ENCODE measurements around the gene MAP2K5.

The MAP2K5 gene

DNA sequence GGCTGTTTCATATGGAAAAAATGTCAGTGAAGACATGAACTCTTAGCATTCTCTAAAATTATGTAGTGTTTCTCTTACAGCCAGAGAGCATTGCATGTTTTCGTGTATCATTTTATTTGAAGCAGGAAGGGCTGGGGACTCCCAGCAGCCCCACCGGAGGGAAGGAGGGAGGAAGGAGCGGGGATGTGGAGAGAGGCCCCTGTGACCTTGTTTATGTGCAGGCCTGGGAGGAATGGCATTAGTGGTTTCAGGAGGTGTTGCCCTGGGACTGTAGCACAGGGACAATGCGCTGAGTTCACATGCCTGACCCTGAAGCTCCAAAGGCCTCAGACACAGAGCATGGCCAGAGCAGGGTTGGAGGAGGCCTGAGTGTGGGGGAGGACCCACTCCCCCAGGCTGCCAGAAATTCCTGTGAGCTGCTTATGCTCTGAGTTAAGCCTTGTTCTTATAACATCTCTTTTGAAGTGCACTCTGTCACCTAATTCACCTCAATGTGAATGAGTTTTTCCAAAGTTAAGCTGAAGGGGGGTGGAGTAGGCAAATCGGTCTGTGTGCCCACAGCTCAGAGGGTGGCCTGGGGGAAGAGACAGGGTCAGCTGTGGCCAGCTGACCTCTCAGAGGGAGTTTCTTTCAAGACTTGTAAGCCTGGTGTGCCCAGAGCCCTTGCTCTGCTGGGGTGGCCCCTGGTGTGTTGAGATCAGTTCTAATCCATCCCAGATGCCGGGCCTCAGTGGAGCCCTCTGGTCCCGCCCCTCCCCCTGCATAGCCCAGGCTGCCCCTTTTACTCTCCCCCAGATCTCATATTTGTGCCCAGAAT lies 301.3 kb downstream of the MAP2K5 start:
- TF ChIP-seq, protein P1, sequence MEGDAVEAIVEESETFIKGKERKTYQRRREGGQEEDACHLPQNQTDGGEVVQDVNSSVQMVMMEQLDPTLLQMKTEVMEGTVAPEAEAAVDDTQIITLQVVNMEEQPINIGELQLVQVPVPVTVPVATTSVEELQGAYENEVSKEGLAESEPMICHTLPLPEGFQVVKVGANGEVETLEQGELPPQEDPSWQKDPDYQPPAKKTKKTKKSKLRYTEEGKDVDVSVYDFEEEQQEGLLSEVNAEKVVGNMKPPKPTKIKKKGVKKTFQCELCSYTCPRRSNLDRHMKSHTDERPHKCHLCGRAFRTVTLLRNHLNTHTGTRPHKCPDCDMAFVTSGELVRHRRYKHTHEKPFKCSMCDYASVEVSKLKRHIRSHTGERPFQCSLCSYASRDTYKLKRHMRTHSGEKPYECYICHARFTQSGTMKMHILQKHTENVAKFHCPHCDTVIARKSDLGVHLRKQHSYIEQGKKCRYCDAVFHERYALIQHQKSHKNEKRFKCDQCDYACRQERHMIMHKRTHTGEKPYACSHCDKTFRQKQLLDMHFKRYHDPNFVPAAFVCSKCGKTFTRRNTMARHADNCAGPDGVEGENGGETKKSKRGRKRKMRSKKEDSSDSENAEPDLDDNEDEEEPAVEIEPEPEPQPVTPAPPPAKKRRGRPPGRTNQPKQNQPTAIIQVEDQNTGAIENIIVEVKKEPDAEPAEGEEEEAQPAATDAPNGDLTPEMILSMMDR (IDR thresholded peaks at IDR 0.05; ENCODE audit: borderline replicate concordance, insufficient read depth, low read depth, low read length), result no peak
- H3K4me3 ChIP-seq (ENCODE audit: low read depth, low read length), result no peak overlapping the region

DNA sequence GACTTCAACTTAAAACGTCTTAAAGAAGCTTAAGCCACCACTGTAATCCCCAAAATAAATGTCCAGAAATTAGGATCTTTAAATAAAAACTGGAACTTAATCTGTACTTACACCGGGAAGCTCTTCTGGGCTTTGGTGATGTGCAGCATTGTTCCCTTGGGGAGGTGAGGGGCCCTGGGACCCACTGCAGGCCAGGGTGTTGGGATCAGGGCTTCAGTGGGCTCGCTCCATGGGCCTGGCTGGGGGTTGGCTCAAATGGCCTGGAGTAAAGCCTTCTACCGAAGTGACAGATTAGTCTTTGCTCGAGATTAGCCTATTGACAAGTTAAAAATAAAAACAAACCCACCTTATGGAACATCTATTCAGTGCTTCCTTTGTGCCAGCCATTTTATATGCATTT lies 303.5 kb downstream of the MAP2K5 start:
- no peak overlapping the region for H3K4me3 ChIP-seq (ENCODE audit: low read depth, low read length)
- TF ChIP-seq, protein P1 (IDR thresholded peaks at IDR 0.05; ENCODE audit: borderline replicate concordance, insufficient read depth, low read depth, low read length), result no peak

DNA sequence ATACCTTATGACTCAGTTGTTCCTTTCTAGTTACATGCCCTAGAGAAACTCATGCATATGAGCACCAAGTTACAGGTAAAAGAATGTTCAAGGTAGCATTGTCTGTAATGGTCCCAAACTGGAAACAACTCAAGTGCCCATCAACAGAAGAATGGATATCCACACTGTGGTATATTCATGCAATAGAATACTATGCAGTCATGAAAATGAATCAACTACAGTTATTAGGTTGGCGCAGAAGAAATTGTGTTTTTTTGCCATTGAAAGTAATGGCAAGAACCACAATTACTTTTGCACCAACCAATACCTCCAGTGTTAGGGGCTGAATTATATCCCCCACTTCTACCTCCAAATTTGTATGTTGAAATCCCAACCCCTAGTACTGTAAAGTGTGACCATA lies 307.0 kb downstream of the MAP2K5 start:
- TF ChIP-seq, protein P1 (IDR thresholded peaks at IDR 0.05; ENCODE audit: borderline replicate concordance, insufficient read depth, low read depth, low read length), result no peak
- no peak overlapping the region for H3K4me3 ChIP-seq (ENCODE audit: low read depth, low read length)

DNA sequence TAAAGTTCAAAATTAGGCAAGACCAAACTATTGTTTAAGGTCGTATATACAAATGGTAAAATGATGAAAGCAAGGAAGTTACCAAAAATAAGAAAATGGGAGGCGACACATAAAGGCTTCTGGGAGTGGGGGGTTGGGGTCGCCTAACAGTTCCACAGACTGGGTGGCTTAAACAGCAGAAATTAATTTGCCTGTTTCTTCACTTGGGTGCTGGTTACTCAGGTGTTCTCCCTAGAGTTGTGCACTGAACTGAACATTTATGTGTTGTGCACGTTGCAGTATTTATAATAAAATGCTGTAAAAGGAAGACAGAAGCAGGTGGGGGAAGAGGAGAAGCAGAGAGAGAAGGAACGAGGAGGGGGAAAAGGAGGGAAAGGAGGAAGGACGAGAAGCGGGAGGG lies 307.8 kb downstream of the MAP2K5 start:
- no peak overlapping the region for H3K4me3 ChIP-seq (ENCODE audit: low read depth, low read length)
- TF ChIP-seq, protein P1 (IDR thresholded peaks at IDR 0.05; ENCODE audit: borderline replicate concordance, insufficient read depth, low read depth, low read length), result no peak

DNA sequence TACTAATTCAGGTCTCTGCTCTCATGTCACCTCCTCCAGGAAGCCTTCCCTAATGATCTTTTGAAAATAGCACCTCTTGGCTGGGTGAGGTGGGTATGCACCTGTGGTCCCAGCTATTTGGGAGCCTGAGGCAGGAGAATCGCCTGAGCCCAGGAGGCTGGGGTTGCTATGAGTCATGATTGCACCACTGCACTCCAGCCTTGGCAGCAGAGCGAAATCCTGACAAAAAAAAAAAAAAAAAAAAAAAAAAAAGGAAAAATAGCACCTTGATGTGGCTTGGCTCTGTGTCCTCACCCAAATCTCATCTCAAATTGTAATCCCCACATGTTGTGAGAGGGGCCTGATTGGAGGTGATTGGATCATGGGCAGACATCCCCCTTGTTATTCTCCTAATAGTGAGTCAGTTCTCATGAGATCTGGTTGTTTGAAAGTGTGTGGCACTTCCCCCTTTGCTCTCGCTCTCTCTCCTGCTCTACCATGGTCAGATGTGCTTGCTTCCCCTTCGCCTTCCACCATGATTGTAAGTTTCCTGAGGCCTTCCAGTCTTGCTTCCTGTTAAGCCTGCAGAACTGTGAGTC lies 308.6 kb downstream of the MAP2K5 start:
- H3K4me3 ChIP-seq (ENCODE audit: low read depth, low read length), result no peak overlapping the region
- TF ChIP-seq, protein P1 (IDR thresholded peaks at IDR 0.05; ENCODE audit: borderline replicate concordance, insufficient read depth, low read depth, low read length), result no peak

DNA sequence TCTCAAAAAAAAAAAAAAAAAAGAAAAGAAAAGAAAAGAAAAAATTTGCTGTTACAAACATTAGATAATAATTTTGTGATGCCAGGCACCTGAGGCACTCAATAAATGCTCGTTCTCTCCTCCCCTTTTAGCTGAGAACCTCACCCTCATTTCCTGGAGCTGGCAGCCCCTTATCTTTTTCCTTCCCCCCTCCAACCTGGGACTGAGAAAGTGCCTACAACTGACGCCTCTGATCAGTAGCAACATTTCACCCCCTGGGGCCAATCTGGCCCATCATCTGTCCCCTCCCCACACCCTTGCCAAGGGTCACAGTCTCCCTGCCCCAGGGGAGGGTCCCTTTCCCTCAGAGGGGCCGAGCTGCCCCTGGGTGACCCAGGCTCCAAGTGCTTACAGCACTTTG lies 309.9 kb downstream of the MAP2K5 start:
- H3K4me3 ChIP-seq (ENCODE audit: low read depth, low read length), result no peak overlapping the region
- TF ChIP-seq, protein P1 (IDR thresholded peaks at IDR 0.05; ENCODE audit: borderline replicate concordance, insufficient read depth, low read depth, low read length), result no peak

DNA sequence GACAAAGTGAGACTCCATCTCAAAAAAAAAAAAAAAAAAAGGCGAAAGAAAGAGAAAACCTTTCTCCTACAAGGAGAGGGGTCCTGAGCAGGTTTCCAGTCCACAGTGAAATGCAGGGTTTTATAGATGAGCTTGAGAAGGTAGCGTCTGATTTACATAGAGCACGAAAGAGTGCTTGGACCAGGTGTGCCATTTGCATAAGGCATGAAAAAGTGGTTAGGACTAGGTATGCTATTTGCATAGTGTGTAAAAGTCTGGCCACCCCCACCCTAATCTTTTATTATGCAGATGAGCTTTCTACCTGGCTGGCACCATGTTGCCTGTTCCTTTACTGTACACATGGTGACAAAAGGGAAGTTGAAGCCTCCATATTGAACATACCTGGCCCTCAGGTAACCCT lies 311.0 kb downstream of the MAP2K5 start:
- no peak overlapping the region for H3K4me3 ChIP-seq (ENCODE audit: low read depth, low read length)
- TF ChIP-seq, protein P1 (IDR thresholded peaks at IDR 0.05; ENCODE audit: borderline replicate concordance, insufficient read depth, low read depth, low read length), result no peak

Measured in GM12875 (cell line).